ENCODE data around the gene FADS1.

GRCh38 chr11:61761440-61762222, 55.2 kb downstream of the FADS1 start:
- no peak for TF ChIP-seq EZH2 (IDR thresholded peaks at IDR 0.05; ENCODE audit: borderline replicate concordance, low read depth, low read length, severe bottlenecking)
- no peak for TF ChIP-seq MYC (IDR thresholded peaks at IDR 0.05; ENCODE audit: low read depth, low read length)
- TF ChIP-seq MAX (IDR thresholded peaks at IDR 0.05; ENCODE audit: insufficient read depth, insufficient read length): no peak
- TF ChIP-seq POLR2AphosphoS5 (IDR thresholded peaks at IDR 0.05; ENCODE audit: insufficient read depth, low read depth, low read length): no peak
- no peak for TF ChIP-seq GATA2 (IDR thresholded peaks at IDR 0.05; ENCODE audit: insufficient read depth, insufficient read length, low read depth, low read length)
- no peak for TF ChIP-seq POLR2A (IDR thresholded peaks at IDR 0.05; ENCODE audit: low read depth, low read length)

All from endothelial cell of umbilical vein (primary cell).